NCI-H446 treated with DMSO at 0.1 percent for 48 hours (cell line): ENCODE results near the gene CCR1.
"Not testable (repeated sequence)": the region's sequence is repeated elsewhere in the genome, so short reads cannot be mapped to it uniquely, and the experiment has no call there.

Experiments used
- DNase-seq: peaks from one replicate; lab custom pipeline; 2025; lab: John Stamatoyannopoulos, UW

CCR1 gene

DNA sequence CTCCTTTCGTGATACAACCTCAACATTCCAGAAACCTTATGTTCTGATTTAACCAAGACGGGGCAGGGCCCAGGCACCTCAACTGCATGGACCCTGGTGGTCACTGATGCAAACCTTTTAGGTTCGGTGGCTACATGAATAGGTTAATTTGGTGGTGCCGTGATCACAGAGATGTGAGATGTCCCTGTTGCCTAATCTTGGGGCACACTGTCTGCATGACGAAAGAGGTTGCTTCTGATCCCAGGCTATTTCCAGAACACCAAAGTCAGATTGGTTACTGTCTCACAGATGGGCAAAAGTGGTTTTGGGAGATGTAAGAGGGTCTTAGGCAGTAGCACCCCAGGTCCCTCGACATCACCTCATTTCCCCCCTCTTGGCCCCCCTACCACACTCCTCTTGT is 4.0 kb upstream of the CCR1 start:
- no peak for DNase-seq

GRCh38 chr3:46209746-46210470 is 1.8 kb upstream of the CCR1 start:
- no peak for DNase-seq

DNA sequence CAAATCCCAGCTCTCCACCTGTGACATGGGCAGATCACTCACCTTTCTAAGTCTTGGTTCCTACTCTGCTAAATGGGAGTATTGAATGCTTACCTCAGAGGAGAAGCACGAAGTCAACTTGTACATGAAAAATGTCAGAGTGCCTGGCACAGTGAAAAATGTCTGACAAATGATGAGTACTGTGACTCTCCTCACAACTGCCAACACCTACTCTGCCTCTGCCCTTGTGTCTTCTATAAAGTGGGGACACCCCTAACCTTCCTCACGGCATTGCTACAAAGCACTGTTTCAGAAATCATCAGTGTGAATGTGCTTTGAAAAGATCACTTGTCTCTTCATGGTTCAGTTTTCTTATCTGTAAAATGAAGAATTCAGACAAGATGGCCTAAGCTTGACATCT is 940 bp upstream of the CCR1 start:
- no peak for DNase-seq

GRCh38 chr3:46207514-46207913 is 599 bp downstream of the CCR1 start:
- DNase-seq = not testable (repeated sequence)

DNA sequence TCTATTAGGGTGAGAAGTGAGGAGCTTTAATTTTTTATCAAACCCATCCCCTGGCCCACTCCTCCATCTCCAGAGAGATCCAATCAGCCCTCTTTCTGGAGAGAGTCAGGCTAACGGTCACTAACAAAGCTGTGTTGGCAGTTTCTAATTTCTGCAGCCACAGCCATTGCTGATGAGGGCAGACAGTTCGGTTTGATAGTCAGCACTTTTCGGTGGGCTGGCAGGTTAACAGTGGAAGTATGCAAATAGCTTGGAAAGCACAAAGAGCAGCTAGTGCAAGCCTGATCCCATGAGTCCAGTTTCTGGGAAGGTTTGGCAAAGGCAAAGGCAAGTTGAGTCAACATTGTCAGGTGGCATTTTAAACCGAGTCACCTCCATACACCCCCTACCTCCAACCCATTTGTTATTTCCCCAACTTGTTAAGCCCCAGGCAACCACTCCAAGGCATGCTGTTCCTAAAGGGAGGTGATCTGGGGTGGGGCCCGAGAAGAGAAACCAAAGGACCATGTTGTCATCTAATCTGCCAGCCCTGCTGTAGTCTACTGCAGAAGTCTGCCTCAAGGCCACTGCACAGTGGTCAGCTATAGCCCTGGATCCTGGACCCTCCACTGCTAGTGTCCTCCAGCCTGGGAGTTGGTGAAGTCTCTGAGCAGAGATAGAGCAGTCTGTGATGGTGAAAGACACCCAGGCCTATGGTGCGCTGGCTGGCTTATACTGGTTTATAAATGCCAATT is 1.7 kb downstream of the CCR1 start:
- no peak for DNase-seq

DNA sequence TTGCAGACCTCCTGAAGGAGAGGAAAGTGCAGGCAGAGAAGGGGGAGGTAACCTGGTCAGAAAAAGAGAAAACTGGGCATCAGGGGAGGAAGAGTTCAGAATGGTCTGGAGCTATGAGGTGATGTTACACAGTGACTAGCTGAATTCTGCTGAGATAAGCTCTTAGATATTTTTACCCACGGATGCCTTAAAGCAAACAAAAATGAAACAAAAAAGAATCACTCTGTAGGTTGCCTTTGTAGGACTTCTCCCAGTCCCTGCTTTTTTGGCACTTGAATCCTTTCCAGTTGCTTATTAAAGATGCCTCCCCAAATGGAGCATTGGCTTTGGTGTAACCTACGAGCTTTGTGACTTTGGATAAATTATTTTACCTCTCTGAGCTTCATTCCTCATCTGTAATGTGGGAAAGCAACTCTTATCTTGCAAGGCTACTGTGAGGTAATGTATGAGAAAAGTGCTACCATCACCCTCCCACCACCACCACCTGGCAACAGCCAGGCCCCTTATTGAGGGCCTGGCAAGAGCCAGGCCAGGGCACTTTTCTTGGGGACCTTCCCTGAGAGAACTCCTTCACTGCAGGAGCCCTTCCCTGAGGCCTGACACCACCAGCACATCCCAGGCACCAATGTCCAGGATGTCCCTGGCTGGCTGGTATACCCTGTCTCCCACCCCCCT is 2.7 kb downstream of the CCR1 start:
- no peak for DNase-seq

DNA sequence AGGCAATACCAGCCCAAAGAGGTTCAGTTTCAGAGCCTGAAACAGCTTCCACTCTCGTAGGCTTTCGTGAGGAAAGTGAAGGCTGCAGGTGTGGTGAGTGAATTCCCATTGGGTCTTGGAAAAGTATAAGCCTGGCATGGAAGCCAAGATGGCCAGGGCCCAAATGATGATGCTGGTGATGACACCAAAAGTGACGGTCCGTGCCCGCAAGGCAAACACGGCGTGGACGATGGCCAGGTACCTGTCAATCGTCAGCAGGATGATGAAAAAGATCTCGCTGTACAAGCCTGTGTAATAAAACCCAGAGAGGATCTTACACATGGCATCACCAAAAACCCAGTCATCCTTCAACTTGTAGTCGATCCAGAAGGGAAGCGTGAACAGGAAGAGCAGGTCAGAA is 4.4 kb downstream of the CCR1 start:
- DNase-seq = no peak

- DNase-seq = no peak
These were observed 5.6 kb downstream of the CCR1 start for GRCh38 chr3:46202535-46202934.

- no peak for DNase-seq
These were observed 7.3 kb downstream of the CCR1 start for GRCh38 chr3:46200790-46201189.

DNA sequence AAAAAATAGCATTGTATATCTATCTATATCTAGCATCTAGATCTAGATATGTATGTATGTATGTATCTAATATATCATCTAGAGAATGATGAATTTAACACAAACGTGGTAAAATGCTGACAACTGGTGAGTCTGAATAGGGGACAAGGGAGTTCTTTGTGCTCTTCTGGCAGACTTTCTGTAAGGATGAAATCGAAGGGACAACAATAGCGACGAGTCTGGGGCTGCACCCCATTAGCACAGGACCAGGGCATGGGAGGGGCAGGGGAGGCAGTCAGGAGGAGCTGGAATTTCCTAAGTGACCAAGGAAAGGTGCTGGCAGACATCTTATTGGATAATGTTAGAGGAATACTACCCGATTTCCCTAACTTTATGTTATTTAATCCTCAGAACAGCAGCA is 7.9 kb downstream of the CCR1 start:
- DNase-seq = no peak

DNA sequence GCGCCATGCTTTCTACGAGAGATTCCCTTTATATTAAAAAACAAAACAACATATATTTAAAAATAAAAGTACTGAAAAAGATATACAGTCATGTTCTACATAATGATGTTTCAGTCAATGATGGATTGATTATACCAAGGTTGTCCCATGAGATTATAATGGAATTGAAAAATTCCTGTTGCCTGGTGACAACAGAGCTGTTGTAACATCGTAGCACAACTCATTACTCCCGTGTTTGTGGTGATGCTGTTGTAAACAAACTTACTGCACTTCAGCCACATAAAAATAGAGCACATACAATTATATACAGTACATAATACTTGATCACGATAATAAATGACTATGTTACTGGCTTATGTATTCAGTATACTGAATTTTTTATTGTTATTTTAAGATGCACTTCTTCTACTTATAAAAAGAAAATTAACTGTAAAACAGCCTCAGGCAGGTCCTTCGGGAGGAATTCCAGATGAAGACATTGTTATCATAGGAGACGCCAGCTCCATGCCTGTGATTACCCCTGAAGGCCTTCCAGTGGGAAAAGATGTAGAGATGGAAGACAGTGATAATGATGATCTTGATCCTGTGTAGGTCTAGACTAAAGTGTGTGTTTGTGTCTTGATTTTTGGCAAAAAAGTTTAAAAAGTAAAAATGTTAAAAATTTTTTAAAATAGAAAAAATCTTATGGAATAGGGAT is 11.7 kb downstream of the CCR1 start:
- DNase-seq = no peak

GRCh38 chr3:46194868-46195553 is 13.1 kb downstream of the CCR1 start:
- DNase-seq = no peak

DNA sequence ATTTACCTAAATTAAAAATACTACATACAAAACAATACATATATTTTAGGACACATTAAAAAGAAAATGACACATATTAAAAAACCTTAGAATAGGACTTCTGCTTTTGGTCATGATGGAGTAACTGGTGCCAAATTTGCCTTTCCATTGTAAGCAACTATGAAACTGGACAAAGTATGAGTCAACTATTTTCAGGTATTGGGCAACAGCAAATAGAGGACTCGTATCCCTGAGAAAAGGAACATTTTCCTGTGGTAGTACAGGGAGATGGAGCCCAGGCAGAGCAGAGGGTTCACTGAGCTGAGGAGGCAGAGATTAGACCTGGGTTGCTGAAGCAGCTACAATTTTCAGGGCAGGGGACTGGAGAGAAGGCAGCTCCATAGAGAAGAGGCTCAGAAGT is 14.7 kb downstream of the CCR1 start:
- no peak for DNase-seq

- DNase-seq = no peak
These were observed 15.2 kb downstream of the CCR1 start for GRCh38 chr3:46192939-46193338.

GRCh38 chr3:46191730-46192129 is 16.4 kb downstream of the CCR1 start:
- no peak for DNase-seq

DNA sequence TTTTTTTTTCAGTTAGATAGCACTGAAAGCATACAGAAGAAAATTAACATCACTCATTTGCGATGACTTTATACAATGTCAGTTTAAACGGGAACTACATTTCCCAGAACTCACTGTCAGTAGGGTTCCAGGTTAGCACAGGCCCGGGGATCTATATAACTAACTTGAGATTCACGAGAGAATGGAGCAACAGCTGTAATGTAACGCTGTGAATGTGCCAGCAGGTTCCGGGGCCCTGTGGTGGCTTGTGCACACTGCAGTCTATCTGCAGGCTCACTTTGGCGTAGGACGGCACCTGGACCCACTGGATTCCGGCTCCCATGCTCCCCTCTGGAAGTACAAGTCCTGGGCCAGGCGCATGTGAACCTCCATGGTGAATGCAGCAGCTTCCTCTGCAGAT is 19.4 kb downstream of the CCR1 start:
- DNase-seq = no peak

DNA sequence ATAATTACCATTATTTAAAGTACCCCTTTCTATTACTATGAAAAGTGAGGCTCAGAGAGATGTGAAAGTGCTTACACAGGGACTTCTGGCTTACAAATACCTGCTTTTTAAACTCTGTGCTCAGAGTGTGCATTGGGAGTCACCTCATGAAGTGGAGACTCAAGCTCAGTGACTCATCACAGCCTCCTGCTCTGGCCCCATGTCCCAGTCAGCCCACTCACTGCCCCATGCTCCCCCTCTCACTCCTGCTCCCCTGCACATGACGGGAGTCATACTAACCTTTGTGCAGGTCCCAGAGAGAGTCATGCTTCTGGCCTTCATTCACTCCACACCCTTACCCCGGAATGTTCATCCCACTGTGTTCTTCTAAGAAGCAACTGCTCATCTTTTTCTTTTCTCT is 20.2 kb downstream of the CCR1 start:
- no peak for DNase-seq

DNA sequence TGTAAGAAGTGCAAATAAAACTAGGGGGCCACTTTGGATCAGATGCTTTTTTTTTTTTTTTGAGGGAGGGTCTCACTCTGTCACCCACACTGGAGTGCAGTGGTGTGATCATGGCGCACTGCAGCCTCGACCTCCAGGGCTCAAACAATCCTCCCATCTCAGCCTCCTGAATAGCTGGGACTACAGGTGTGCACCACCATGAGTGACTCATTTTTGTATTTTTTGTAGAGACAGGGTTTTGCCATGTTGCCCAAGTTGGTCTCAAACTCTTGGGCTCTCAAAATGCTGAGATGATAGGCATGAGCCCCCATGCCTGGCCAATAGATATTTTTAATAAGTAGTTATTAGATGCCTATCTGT is 20.8 kb downstream of the CCR1 start:
- DNase-seq = no peak

DNA sequence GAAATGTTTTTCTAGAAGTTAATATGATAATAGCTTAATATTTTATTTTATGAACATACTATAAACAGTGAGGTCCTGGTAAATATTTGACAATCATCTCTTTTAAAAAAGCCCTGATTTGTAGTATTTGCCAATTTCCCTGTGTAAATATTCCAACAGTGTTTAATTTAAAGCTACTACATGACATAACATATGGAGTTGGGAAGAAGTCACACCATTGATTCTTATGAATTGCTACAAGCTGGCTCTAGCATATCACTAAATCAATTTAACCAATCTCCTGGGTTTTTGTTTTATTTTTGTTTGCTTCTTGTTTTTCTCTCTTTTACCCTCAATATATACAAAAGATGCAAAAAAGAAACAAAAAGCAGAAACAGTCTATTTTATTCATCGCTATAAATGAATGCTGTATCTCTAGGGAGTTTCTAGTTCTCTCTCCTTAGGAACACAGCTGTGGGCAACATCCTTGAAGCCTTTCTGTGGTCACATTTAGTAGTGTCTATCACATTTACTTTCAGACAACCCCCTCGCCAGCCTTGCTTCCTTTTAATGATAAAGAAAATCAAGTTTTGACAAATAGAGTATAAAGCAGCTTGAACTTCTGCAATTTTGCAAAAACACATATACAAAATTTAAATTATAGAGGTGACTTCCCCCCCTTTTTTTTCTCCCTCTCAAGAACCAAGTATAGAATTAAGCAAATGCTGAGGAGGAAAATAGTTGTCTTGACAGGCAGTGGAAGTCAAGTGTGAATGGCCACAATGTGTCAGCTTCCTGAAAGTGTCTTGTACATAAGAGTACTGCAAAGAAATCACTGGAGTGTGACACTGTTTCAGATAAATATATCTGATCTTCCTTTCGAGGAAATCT is 21.4 kb downstream of the CCR1 start:
- no peak for DNase-seq

DNA sequence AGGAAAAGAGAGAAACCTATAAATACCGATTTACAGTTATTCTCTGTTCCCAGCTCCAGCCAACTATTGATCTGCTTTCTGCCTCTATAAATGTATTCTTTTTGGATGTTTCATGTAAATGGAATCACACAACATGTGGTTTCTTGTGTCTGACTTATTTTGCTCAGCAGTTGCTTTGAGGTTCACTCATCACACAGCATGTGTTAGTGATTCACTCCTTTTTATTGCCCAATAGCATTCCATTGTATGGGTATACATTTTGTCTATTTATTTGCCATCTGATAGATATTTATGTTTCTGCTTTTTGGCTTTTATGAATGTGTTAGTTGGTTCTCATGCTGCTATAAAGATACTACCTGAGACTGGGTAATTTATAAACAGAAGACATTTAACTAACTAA is 23.6 kb downstream of the CCR1 start:
- DNase-seq = no peak

DNA sequence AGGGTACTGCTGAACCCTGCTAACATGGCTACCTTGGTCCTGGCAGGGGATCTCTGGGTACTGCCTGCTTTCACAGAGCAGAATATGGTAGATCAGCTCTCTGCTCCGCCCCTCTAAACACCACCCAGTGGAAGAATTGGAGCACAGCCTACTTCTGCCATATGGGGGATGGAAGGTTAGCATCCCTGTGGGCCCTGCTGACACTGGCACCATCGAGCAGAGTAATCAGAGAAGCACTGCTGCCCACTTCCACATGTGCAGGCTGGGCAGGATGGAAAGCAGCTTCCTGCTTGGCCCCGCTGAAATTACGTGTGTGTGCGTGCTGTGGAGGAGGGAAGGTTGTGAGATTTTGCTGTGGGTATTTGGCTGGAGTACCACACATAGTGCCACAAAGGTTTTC is 24.8 kb downstream of the CCR1 start:
- no peak for DNase-seq
